NCI-H146 (cell line): Measurements from ENCODE around the gene UBE2O.

Source experiments
- DNase-seq: peaks from one replicate; lab custom pipeline; 2025; lab: John Stamatoyannopoulos, UW

UBE2O gene

DNA sequence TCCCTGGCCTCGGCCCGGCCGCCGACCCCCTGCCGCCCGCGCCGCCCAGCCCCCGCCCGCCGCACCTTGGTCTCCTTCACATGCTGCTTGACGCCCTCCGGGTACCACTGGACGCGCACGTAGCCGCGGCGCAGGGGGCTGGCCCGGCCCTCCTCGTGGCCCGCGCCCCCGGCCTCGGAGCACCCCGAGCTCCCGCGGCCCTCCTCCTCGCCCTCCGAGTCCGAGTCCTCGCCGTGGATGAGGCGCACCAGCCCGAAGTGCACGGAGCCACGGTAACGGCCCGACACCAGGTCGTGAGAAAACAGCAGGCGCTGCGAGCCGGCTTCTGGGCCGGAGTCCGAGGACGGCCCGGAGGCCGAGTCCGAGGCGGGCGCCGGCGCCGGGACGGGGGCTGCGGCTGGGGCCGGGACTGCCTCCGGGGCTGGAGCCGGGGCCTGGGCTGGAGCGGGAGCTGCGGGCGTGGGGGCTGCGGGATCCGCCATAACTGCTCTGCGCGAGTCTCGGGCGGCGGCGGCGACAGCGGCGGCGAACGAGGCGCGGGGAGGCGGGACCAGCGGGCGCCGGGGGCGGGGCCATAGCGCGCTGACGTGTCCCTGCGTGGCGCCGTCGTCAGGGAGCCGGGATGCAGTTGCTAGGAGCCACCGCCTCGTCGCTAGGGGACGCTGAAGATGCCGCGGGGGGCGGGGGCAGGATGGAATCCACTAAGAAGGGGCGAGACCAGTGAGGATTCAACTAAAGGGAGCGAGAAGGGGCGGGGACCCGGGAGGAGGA is at the start of gene UBE2O:
Gene UBE2O, minus strand, starts transcription at position 493 of the 771 bp plus-strand sequence. Its CDS starts 11 bp downstream, at position 482.
- DNase-seq: peak; percentile 90

DNA sequence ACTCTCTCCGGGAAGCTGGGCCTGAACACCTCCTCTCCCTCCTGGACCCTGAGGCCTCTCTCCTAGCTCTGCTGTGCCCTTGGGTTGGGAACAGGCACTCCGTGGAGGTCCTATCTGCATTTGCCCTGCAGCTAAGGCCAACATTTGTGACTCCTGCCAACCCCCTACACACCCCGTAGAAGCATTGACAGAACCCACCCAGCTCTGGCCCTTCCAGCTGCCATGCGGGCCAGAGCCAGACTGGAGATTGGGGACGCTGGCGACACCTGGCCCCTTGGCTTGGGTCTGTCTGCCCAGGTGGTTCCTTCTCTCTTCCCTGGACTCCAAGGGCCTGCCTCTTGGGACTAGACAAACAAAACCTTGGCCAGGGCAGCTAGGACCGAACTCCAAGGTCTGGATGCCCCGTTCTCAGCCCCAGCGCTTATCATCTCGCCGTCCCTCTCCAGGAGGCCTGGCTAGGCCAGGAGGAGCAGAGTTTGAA is 48.9 kb upstream of the UBE2O start:
- no peak for DNase-seq

DNA sequence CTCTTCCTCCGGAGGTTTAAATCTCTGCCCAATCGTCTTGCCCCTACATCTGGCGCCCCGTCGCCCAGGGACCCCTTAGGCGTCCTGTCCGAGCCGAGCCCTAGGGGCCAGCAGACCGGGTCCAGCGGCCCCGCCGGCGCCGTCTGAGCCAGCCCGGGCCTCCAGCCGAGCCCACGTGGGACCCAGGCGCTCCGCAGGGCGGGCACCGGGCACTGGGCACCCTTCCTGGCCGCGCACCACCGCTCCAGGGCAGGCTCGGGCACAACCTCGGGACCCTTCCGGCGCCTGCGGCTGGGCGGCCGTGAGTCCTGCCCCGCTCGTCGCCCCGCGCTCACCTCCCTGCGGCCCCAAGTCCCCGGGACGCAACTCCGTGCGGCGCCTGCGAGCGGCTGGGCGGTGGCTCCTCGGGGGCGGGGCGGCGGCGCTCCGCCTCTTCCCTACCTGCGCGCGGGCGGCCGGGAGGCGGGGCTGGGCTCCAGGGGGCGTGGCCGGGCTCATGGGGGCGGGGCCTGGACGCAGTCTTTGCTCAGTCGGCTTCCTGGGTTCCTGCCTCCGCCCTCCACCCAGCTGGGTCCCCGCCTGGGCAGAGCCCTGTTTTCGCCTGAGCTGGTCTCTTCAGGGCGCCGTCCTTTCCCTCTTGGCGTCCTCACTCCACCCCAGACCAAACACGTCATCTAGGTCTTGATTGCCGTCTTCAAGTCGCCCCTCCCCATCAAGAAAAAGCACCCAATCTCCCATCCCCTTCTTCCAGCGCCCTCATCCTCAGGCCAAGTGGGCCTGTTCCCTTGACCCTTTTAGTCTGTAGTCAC is 48.3 kb upstream of the UBE2O start, which contains the start of gene RHBDF2:
Gene RHBDF2, minus strand, starts transcription at position 406 of the 809 bp plus-strand sequence. CDS start 19,899 bp downstream, outside the sequence.
- peak; percentile 85 for DNase-seq

DNA sequence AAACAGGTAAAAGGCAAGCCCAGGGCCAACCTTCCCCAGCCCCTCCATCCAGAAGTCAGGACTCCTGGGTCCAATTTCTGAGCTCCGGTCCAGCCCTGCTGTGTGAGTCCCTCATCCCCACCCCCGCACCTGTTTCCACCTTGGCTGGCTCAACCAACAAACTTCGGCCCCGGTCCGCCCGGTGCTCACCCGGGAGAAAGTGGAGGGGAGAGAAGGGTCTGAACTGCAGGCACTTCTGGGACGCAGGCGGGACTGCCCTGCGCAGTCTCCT is 47.7 kb upstream of the UBE2O start:
- no peak for DNase-seq

DNA sequence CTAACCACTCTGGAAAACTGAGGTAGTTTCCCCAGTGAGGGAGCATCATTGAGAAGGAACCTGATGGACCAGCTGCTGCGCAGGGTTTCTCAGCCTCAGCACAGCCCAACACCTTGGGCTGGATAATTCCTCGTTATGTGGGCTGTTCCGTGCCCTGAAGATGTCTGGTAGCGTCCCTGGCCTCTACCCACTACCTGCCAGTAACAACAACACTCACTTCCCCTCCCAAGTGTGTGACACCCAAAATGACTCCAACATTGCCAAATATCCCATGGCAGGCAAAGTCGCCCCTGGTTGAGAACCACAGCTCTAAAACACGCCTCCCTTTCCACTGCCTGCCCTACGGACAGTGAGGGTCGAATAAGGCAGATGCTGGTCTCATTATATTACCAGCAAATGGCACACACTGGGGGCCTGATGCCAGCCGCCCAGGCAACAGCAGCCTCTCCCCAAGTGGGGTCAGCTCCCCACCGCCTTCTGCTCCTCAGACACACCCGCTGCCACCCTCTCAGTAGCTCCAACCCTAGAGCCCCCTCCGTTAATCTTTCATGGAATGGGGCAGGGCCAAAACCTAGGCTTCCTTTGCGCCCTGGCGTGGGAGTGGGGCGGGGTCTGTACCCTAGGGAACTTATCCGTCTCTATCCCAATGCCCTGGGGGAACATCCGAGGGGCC is 47.3 kb upstream of the UBE2O start:
- no peak for DNase-seq

DNA sequence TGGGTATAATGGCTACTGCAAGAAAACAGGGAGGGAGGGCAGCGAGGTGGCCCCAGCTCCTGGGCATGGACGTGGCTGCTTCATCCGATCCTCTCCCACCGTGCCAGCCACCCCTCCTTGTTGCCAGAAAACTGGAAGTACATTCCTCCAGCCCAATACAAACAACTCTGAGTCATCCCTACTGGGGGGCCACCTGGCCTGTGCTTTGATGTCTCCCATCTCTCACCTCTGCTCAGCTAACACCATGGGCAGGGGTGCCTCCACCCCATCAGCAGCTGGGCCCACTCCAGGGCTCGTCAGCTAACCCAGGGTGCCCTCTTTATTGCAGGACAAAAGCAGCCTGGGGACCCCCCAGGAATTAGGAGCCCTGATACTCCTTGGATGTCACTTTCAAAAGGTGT is 46.3 kb upstream of the UBE2O start:
- DNase-seq: no peak

DNA sequence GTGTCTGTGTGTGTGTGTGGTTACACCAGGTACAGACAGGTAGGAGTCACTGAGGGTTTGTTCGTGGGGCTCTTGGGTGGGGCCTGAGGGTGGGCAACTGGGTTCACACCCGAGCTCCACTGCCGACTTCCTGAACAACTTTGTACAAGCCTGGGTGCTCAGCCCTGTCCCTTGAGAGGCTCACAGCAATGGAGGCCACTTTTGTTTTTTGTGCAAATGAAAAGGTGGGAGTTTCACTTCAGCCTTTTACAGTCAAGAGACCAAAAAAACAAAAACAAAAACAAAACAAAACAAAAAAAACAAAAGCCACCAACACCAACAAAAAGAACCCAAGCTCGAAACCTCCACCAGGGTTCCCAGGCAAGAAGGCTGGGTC is 45.9 kb upstream of the UBE2O start:
- no peak for DNase-seq

DNA sequence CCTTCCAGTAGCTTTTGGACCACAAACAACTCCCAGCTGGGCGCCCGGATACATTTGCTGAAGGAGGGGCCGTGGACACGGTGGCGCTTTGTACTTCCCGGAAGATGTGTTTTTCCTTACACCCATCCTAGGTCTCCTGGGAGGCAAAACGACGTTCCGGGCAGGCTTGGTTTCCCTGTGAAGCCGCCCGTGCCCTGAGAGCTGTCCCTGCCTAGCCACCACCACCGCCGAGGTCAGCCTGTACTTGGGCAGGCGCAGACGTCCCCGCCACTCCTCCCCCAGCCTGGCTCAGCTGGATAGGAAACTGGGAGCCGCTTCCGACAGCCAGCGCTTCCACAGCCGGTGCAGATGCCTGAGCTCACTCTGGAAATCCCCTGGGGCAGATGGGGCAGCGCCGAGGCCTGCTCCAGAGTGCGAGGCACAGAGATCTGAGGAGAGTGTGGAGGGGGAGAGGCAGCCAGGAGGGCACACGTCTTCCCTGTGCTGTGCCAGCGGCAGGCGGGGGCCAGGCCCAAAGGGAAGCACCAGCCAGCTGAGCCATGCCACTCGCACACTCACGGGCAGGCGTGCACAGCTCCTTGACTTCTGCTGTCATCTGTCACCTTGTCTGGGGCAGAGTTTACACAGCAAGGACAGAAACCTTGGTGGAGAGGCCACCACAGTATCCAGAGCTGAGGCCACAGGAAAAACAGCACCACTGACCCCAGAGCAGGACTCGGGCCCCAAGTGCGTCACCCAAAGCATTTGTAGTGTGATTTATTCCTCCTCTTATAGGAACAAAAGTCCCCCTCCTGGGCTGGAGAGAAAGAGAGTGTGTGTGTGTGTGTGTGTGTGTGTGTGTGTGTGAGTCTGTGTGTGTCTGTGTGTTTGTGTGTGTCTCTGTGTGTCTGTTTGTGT is 45.3 kb upstream of the UBE2O start:
- DNase-seq: no peak

DNA sequence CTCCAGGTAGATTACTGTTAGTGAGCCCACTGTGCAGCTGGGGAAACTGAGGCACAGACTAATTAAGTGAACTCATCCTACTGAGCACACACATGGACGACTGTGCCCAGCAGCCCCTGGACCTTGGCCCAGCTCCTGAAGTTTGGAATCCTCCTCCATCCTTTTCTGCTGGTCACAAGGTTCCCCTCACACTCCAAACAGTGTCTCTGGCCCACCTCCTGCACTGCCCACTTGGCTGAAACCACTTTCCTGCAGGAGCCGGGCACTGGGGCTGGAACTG is 44.7 kb upstream of the UBE2O start:
- no peak for DNase-seq

DNA sequence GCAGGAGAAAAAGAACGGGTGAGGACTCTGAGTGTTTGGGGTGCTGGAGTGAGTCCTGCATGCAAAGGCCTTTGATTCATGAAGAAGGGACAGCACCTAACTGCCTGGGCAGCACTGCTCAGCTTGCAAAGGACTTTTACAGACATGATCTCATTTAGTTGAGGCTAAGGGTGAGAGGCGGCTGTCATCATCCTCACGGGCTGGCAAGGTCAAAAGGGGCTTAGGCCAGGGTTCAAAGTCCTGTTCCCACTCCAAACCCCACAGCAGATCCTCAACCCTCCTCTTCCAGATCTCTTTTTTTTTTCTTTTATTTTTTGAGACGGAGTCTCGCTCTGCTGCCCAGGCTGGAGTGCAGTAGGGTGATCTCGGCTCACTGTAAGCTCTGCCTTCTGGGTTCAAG is 43.5 kb upstream of the UBE2O start:
- DNase-seq: no peak

DNA sequence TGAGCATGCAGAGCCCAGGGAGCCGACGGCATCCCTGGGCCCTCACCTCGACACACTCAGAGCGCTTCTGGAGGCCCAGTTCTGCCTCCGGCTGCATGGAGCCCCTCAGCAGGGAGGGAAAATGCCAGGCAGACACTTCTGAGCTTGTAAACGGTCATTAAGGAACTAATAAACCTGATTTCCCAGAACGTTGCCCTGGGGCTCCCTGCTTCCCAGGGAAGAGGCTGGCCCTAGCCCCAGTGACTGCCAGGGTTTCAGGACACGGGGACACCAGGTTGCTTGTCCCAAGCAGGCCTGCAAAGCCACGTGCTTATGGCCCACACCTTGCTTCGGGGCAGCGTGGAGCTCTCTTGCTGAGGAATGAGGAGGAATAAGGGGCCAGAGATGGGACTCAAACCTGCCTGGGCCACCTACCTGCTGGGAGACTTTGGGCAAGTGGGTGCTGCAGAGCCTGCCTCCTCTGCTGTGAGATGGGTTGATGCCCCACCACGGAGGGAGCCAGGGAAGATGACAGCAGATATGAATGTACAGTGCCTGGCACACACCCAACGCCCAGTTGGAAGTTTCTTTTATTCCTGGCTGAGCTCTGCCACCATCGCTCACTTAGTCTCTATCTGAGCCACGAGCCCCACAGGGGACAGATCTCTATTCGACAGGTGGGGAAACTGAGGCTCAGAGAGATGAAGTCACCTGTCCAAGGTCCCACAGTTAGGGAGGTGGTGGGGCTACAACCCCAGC is 42.9 kb upstream of the UBE2O start:
- DNase-seq: no peak

DNA sequence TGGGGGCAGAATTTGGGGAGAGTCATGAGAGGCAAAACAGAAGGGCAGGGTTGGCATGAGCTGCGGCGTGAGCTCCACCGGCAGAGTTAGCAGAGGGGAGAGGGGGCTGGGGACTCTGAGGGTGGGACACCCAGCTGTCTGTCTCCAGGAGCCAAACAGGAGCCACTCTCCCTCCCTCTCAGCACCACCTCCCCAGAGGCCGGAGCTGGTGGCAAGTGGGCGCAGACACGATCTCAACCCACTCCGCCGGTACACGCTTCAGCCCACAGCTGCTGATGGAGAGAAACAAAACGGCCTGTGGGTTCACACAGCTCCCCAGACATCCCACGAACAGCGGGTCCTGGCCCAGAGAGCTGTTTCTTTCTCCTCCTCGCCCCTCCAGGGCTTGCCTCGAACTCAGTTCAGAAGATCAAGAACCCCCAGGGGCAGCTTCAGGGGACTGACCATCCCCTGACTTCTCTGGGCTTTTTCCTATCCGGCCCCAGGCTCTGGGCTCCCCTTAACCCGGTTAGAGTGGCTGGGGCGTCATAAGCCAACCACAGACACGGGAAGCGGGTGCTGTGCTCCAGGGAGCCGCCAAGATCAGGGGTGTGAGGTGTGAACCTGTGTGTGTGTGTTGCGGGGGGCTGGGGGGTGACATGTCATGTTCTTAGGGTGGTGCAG is 40.7 kb upstream of the UBE2O start:
- DNase-seq: no peak

DNA sequence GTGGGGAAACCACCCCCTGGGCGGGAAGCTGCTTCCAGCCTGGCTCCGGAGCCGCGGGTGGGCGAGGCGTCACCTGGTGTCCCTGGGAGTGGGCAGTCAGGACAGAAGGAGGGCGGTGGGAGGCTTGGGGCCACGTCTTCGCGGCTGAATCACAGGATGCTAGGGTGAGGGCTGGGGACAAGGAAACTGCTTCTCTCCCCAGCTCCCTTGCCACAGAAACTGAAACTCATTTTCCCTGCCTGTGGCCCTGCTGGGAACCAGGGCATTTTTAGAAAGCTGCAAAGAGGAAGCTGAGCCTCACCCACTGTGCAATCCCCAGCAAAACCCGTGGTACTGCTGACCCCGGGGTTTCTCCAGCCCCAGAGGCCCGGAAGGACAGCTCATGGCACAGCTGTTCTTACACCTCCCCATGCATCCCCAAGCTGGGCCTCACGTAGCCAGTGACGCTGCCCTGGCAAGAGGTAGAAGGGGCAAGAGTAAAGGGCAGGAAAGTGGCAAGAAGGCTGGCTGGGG is 40.1 kb upstream of the UBE2O start:
- DNase-seq: peak; percentile 53

DNA sequence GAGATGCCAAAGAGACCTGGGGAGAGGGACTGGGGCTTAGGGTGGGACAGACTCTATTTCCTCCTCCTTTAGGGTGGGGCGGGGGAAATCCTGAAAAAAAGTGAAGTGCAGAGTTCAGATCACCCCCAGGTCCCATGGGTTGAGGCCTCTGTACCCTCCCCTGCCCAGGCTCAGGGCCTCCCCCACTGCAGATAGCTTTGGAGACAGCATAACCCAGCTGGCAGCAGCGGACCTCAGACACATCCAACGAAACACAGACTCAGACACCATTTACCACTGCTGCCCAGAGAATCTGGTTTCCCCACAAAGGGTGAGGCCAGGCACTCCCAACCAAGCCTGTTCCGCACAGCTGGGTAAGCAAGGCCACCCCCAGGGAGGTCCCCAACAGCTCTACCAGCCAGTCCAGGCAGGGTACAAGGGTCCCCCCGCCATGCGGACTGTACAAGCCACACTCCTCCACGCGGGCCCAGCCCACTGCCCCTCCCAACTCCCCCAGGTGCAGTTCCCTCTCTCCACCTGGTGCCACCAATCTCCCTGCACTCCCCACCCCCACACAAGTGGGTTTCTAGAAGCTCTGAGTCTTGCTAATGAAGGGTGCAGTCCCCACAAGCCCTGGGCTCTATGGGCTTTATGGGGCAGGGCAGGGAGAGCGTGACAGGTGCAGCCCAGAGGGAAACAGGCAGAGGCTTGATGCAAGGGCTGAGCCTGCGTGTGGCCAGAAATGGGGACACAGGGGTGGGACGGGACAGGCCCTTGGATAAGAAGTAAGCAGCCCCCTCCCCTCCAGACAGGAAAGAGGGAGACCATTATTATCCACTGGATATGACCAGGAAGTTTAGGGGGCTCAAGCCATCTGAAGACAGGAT is 39.4 kb upstream of the UBE2O start:
- peak; percentile 49 for DNase-seq

DNA sequence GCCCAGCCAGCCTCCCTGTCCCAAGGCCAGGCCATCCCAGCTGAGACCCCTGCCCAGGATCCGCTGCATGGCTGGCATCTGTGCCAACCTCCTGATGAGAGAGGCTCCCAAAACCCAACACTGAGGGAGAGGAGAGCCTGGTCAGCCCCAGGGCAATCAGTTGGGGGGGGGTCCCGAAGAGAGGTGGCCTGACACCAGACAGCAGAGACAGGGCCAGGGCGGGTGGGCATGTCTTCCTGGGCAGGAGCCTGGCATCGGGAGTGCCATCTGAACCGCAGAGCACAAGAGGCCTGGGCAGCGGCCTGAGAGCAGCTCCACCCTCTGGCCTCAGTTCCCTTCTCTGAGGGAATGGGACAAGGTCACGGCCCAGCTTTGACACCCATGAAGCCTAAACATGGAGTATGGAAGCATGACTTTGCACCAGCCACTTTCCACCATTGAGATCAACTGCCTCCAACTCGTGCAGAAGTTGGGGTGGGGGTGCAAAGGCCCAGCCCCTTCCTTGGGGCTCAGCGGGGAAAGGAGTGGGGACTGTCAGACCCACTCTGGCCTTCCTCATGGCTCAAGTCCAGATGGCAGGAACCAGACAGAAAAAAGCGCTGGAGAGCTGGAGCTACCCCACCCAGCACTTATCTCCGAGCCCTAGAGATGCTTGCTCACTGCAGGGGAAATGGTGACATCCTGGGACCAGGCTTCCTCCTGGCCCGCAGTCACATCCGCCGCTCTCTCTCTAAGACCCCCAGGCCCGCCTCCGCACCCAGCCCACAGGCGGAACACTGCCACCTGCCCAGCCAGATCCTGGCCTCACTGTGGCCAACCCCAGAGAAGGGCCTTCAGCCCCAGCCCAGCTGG is 38.5 kb upstream of the UBE2O start:
- DNase-seq: no peak

DNA sequence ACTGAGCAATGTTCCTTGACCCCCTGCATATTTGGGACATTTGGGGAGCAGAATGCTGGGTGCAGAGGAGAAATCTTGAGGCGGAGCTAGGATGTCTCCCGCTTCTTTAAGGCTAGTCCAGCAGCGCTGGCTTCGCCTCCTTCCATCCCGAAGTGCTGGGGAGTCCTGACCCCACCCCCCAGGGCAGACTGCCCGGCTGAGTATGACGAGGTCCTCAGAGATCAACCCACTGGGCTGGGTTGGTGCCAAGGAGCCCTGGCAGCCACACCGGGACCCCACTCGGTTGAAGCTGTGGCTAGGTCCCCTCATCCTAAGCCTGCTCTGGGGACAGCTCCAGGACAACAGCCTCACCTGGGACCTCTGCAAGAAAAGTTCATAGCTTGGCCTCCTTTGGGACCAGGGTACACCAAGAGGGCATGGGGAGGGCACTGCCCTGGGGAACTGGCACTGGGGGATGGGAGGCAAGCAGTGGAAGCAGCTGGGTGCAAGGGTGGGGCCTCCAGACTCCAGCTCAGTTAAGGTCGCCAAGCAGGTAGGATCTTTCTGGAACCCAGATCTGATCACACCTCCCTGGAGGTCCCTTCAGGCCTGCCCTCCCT is 37.3 kb upstream of the UBE2O start:
- no peak for DNase-seq

DNA sequence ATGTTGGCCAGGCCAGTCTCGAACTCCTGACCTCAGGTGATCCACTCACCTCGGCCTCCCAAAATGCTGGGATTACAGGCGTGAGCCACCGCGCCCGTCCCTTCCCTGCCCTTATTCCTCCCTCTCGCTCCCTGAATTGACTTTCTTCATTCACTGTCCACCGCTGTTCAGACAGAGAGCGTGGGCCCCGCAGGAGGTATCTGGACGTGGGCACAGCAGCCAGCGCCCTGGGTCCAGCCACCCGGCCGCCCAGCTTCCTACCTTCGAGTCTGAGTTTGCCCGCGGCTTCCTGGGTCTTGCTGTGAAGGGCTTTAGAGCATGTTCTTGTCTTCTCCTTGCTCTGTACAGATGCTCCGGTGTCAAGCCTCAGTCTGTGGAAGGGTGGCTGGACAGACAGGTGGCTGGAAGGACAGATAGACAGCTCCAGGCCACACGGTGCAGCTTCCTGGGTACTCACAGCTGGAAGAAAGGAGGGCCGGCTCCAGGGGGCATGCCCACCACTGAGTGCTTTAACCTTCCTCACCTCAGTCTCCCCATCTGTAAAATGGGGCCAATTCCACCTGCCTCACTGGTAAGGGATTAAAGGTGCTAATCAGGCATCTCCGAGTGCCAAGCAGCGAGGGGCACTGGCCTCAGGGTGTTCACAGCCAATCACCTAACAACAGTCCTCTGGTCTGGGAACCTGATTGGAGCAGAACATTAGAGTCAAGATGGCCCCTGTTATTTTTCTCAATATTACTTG is 34.7 kb upstream of the UBE2O start:
- DNase-seq: no peak
